Trophoblast cell (in vitro differentiated cells and primary cell): ENCODE measurements around the gene GLRA3.

Experiments
- DNase-seq, 2 donors: peaks; one replicate each; pipeline ENCODE4 v3.0.0-alpha.2; 2016
- H2AFZ ChIP-seq: 2 replicates; pipeline ENCODE4 v1.6.1; 2013; ENCODE audit warnings: low read length, moderate library complexity, mild to moderate bottlenecking; ENCODE audit not compliant: insufficient read depth, poor library complexity
- H2AK5ac ChIP-seq: 2 replicates; pipeline ENCODE4 v1.6.1; 2013; ENCODE audit warnings: mild to moderate bottlenecking, low read length
- H2BK120ac ChIP-seq: 2 replicates; pipeline ENCODE4 v1.6.1; 2013; ENCODE audit warnings: low read length, mild to moderate bottlenecking, moderate library complexity; ENCODE audit not compliant: insufficient read depth, poor library complexity
- H2BK12ac ChIP-seq: 2 replicates; pipeline ENCODE4 v1.6.1; 2013; ENCODE audit warnings: mild to moderate bottlenecking, low read length, moderate library complexity
- H2BK5ac ChIP-seq: 2 replicates; pipeline ENCODE4 v1.6.1; 2013; ENCODE audit warnings: low read length, low read depth, moderate library complexity, mild to moderate bottlenecking; ENCODE audit not compliant: poor library complexity
- H3K14ac ChIP-seq: 2 replicates; pipeline ENCODE4 v1.6.1; 2013; ENCODE audit warnings: mild to moderate bottlenecking, low read length
- H3K18ac ChIP-seq: 2 replicates; pipeline ENCODE4 v1.6.1; 2013; ENCODE audit warnings: mild to moderate bottlenecking, low read length
- H3K23ac ChIP-seq: 2 replicates; pipeline ENCODE4 v1.6.1; 2013; ENCODE audit warnings: low read length
- H3K27ac ChIP-seq: 2 replicates; pipeline ENCODE4 v1.5.1; 2013; ENCODE audit warnings: low read depth, mild to moderate bottlenecking, inconsistent platforms, low read length, moderate library complexity
- H3K27me3 ChIP-seq: 2 replicates; pipeline ENCODE4 v1.6.1; 2013; ENCODE audit warnings: inconsistent platforms, mild to moderate bottlenecking, low read length, moderate library complexity; ENCODE audit not compliant: insufficient read depth
- H3K36me3 ChIP-seq, 2 experiments: 1 replicate in 1 of 2; 2 replicates in 1 of 2; pipeline ENCODE4 v1.6.1; 2013; ENCODE audit warnings: low read length in 2 of 2, mild to moderate bottlenecking in 2 of 2, moderate library complexity in 1 of 2; ENCODE audit not compliant: insufficient read depth in 2 of 2, control insufficient read depth in 1 of 2
- H3K4ac ChIP-seq: 2 replicates; pipeline ENCODE4 v1.6.1; 2013; ENCODE audit warnings: low read depth, mild to moderate bottlenecking, low read length, moderate library complexity
- H3K4me1 ChIP-seq, 2 experiments: 1 replicate in 1 of 2; 2 replicates in 1 of 2; pipeline ENCODE4 v1.6.1; 2013; ENCODE audit warnings: low read length in 2 of 2, mild to moderate bottlenecking in 2 of 2, moderate library complexity in 1 of 2; ENCODE audit not compliant: insufficient read depth in 2 of 2, control insufficient read depth in 1 of 2
- H3K4me2 ChIP-seq: 2 replicates; pipeline ENCODE4 v1.6.1; 2013; ENCODE audit warnings: inconsistent platforms, mild to moderate bottlenecking, low read length, moderate library complexity
- H3K4me3 ChIP-seq: 2 replicates; pipeline ENCODE4 v1.5.1; 2013; ENCODE audit warnings: mild to moderate bottlenecking, low read depth, low read length, inconsistent platforms
- H3K79me1 ChIP-seq: one replicate; pipeline ENCODE4 v1.6.1; 2013; ENCODE audit warnings: low read length
- H3K79me2 ChIP-seq: 2 replicates; pipeline ENCODE4 v1.6.1; 2013; ENCODE audit warnings: low read length, mild to moderate bottlenecking; ENCODE audit not compliant: control insufficient read depth, insufficient read depth, poor library complexity
- H3K9ac ChIP-seq: 2 replicates; pipeline ENCODE4 v1.6.1; 2013; ENCODE audit warnings: mild to moderate bottlenecking, low read length
- H3K9me3 ChIP-seq: 2 replicates; pipeline ENCODE4 v1.6.1; 2013; ENCODE audit warnings: low read depth, mild to moderate bottlenecking, control low read depth, inconsistent platforms, low read length; ENCODE audit not compliant: insufficient read depth
- H4K12ac ChIP-seq: 2 replicates; pipeline ENCODE4 v1.6.1; 2013; ENCODE audit warnings: low read depth, mild to moderate bottlenecking, low read length, moderate library complexity
- H4K8ac ChIP-seq: 2 replicates; pipeline ENCODE4 v1.6.1; 2013; ENCODE audit warnings: low read depth, mild to moderate bottlenecking, low read length, moderate library complexity
- H4K91ac ChIP-seq: one replicate; pipeline ENCODE4 v1.6.1; 2013; ENCODE audit warnings: low read depth, mild to moderate bottlenecking, low read length, moderate library complexity
- WGBS: extraction: QIAGEN DNeasy Blood & Tissue Kit; methylation state at CpG from one replicate; pipeline ENCODE4 v1.1.7; 2013; ENCODE audit warnings: missing lambda C conversion rate; ENCODE audit not compliant: insufficient read length, insufficient coverage; ENCODE audit errors: extremely low coverage; 5-methylcytosine and 5-hydroxymethylcytosine counted together

GLRA3 gene

DNA sequence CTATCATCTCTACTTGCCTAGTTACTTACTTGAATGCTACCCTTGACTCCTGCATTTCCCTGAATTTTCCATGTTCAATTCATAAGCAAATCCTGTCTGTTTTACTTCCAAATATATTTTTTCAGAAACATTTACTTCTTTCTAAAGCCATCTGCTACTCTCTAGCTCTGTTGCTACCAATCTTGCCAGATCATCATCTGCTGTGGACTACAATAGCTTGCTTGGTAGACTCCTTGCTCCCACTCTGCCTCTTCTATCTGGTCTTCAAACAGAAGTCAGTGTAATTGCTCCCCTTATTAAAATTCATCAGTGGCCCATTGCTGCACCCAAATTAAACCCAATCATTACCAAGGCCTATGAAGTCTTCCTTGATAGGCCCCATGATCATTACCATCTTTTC, 155.2 kb downstream of the GLRA3 start:
- H3K79me2 ChIP-seq, result no peaks in the 10 kb centered on the region
- no peak overlapping the region for H2BK120ac ChIP-seq
- no peak overlapping the region for H3K4ac ChIP-seq
- H3K27me3 ChIP-seq, result no peaks in the 10 kb centered on the region
- no peak overlapping the region for H3K9ac ChIP-seq
- no peak overlapping the region for H3K27ac ChIP-seq
- no peak overlapping the region for H2AK5ac ChIP-seq
- H3K4me2 ChIP-seq, result no peak overlapping the region
- H4K12ac ChIP-seq, result no peak overlapping the region
- no peak overlapping the region for H2BK12ac ChIP-seq
- H3K18ac ChIP-seq, result no peak overlapping the region
- H4K8ac ChIP-seq, result no peak overlapping the region
- no peak overlapping the region for H2BK5ac ChIP-seq
- no peak overlapping the region for H3K14ac ChIP-seq
- no peaks in the 10 kb centered on the region for H3K4me1 ChIP-seq
- no peaks in the 10 kb centered on the region for H3K36me3 ChIP-seq
- no peak for DNase-seq
- H3K23ac ChIP-seq, result no peak overlapping the region
- no peak overlapping the region for H4K91ac ChIP-seq
- no peak overlapping the region for H2AFZ ChIP-seq
- no peak overlapping the region for H3K4me3 ChIP-seq
- H3K9me3 ChIP-seq, result no peaks in the 10 kb centered on the region
- peaks cover 2% of the 10 kb centered on the region for H3K79me1 ChIP-seq

DNA sequence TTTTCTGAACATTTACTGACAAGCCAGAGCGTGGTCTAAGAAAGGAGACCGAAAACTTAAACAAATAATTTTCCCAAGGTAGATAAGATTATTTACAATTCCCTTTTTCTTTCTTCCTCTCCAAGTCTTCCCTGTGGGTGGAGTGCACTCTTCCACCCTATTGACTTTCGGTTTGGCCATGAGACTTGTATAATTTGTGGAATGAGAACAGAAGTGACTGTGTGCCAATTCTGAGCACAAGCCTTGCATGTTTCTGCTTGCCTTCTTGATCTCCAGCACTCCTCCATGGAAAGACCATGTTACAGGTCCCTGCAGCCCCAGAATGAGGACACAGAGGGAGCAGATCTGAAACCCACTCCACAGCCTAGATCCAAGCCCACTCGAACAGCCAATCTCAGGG, 156.8 kb downstream of the GLRA3 start:
- no peak overlapping the region for H3K4me3 ChIP-seq
- DNase-seq, result peak in 1 of 2 donors; percentile 12
- H3K79me1 ChIP-seq, result peaks cover 2% of the 10 kb centered on the region
- no peak overlapping the region for H4K91ac ChIP-seq
- H4K12ac ChIP-seq, result no peak overlapping the region
- H3K9ac ChIP-seq, result no peak overlapping the region
- H3K9me3 ChIP-seq, result no peaks in the 10 kb centered on the region
- no peak overlapping the region for H3K4me2 ChIP-seq
- H3K4ac ChIP-seq, result no peak overlapping the region
- H2BK12ac ChIP-seq, result no peak overlapping the region
- H3K79me2 ChIP-seq, result no peaks in the 10 kb centered on the region
- H2BK5ac ChIP-seq, result no peak overlapping the region
- H2AK5ac ChIP-seq, result no peak overlapping the region
- no peak overlapping the region for H3K18ac ChIP-seq
- H3K23ac ChIP-seq, result no peak overlapping the region
- H2AFZ ChIP-seq, result no peak overlapping the region
- peak overlapping the region; percentile 38 for H2BK120ac ChIP-seq
- H3K27me3 ChIP-seq, result no peaks in the 10 kb centered on the region
- peak overlapping the region; percentile 15 for H3K14ac ChIP-seq
- no peaks in the 10 kb centered on the region for H3K4me1 ChIP-seq
- H3K36me3 ChIP-seq, result no peaks in the 10 kb centered on the region
- H3K27ac ChIP-seq, result no peak overlapping the region
- no CpG with 5 or more reads among the region's 4 CpGs for WGBS
- peak overlapping the region; percentile 47 for H4K8ac ChIP-seq

DNA sequence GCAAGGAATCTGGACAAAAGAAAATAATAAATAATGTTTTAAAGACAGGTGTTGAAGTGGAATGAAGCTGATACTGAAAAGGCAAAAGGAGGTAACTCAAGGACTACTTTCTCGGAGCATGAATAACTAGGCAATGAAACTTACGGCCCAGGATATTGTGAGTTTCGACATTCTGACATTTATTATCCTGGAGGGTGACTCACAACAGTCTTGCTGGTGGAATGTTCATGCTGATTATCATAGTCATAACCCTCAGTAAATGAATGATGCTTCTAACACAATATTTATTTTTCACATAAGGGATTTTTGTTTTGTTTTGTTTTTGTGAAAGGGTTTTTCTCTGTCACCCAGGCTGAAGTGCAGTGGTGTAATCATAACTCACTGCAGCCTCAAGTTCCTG, 159.8 kb downstream of the GLRA3 start:
- Histone ChIP-seq H3K27ac (no peak overlapping the region), H3K4me3 (no peak overlapping the region), H3K4me2 (no peak overlapping the region), H2AFZ (no peak overlapping the region), H4K91ac (no peak overlapping the region), H3K79me1 (peaks cover 2% of the 10 kb centered on the region), H3K14ac (no peak overlapping the region), H3K79me2 (no peaks in the 10 kb centered on the region), H2BK12ac (no peak overlapping the region), H3K4ac (no peak overlapping the region), H3K9ac (no peak overlapping the region), H4K12ac (no peak overlapping the region), H3K9me3 (no peaks in the 10 kb centered on the region), H4K8ac (no peak overlapping the region), H3K4me1 (no peaks in the 10 kb centered on the region), H2BK5ac (no peak overlapping the region), H3K18ac (no peak overlapping the region), H2AK5ac (no peak overlapping the region), H3K27me3 (no peaks in the 10 kb centered on the region), H3K23ac (no peak overlapping the region), H2BK120ac (no peak overlapping the region), H3K36me3 (no peaks in the 10 kb centered on the region)
- peak; percentile 54 to 84 for DNase-seq
- WGBS, result no CpG with 5 or more reads among the region's 3 CpGs

DNA sequence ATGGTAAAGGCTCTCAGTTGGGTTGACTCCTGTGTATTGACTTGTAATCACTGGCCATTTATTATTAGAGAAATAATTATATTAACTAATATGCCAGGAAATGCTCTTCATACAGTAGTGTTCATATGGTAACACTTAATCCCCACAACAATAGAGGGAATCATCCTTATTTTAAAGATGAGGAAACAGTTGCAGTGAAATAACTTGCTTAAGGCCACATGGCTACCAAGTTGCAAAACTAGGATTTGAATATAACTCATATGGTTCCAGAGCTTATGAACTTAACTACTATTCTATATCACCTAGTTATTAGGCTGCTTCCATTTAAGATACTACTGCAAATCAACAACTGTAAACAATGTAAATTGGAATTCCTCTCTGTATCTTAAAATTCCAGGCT, 163.2 kb downstream of the GLRA3 start:
- Histone ChIP-seq H2AK5ac (no peak overlapping the region), H3K14ac (no peak overlapping the region), H2BK120ac (no peak overlapping the region), H3K4me1 (no peaks in the 10 kb centered on the region), H3K23ac (no peak overlapping the region), H3K9ac (no peak overlapping the region), H3K4me2 (no peak overlapping the region), H3K79me2 (no peaks in the 10 kb centered on the region), H4K91ac (no peak overlapping the region), H2BK12ac (no peak overlapping the region), H4K12ac (no peak overlapping the region), H3K9me3 (no peaks in the 10 kb centered on the region), H3K18ac (no peak overlapping the region), H3K79me1 (no peaks in the 10 kb centered on the region), H2AFZ (no peak overlapping the region), H3K4me3 (no peak overlapping the region), H3K4ac (no peak overlapping the region), H3K36me3 (no peaks in the 10 kb centered on the region), H4K8ac (no peak overlapping the region), H2BK5ac (no peak overlapping the region), H3K27ac (no peak overlapping the region), H3K27me3 (no peaks in the 10 kb centered on the region)
- DNase-seq, result no peak

DNA sequence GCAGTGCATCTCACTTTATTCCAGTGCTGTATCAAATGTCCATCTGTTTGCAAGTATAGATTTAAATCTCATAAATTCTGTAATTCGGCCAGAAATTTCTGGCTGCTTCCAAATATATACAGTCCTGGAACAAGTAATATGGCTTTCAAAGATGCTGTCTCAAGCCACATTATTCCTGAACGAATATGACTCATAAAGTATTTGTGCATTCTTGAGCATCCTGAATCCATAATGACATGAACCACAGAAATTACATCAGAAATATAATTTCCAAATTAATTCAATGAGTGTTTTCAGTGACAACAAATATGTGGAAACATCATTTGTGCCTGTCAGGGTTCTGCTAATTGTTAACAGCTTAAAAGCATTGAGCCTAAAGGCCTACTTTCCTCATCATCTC, 165.8 kb downstream of the GLRA3 start:
- Histone ChIP-seq H3K4me1 (no peaks in the 10 kb centered on the region), H3K79me2 (no peaks in the 10 kb centered on the region), H3K18ac (no peak overlapping the region), H4K8ac (no peak overlapping the region), H3K4me2 (no peak overlapping the region), H4K12ac (no peak overlapping the region), H3K79me1 (no peaks in the 10 kb centered on the region), H3K9me3 (no peaks in the 10 kb centered on the region), H3K27me3 (no peaks in the 10 kb centered on the region), H4K91ac (no peak overlapping the region), H2AK5ac (no peak overlapping the region), H3K27ac (no peak overlapping the region), H3K4me3 (no peak overlapping the region), H3K4ac (no peak overlapping the region), H3K23ac (no peak overlapping the region), H3K36me3 (no peaks in the 10 kb centered on the region), H3K9ac (no peak overlapping the region), H2BK120ac (no peak overlapping the region), H2BK12ac (no peak overlapping the region), H2BK5ac (no peak overlapping the region), H3K14ac (no peak overlapping the region), H2AFZ (no peak overlapping the region)
- WGBS, result no CpG with 5 or more reads among the region's 2 CpGs
- DNase-seq, result peak in 1 of 2 donors; percentile 9
